GM18526 (cell line): ENCODE data around the gene ST8SIA1.

Experiments used
- POLR2A ChIP-seq: IDR thresholded peaks from 3 replicates; pipeline ENCODE4 v1.6.1; 2011; ENCODE audit not compliant: insufficient read length; ENCODE audit errors: extremely low read depth

Gene ST8SIA1

GRCh38 chr12:22190969-22191368, 143.5 kb downstream of the ST8SIA1 start:
- no peak for TF ChIP-seq POLR2A

GRCh38 chr12:22188431-22188830, 146.1 kb downstream of the ST8SIA1 start:
- TF ChIP-seq POLR2A = no peak

GRCh38 chr12:22180705-22181104, 153.8 kb downstream of the ST8SIA1 start:
- TF ChIP-seq POLR2A = no peak

- no peak for TF ChIP-seq POLR2A
Observed at GRCh38 chr12:22173177-22173576, 161.3 kb downstream of the ST8SIA1 start.

GRCh38 chr12:22172501-22172900, 162.0 kb downstream of the ST8SIA1 start:
- TF ChIP-seq POLR2A = no peak

- TF ChIP-seq POLR2A = no peak
Observed at GRCh38 chr12:22169376-22169775, 165.1 kb downstream of the ST8SIA1 start.

- no peak for TF ChIP-seq POLR2A
Observed at GRCh38 chr12:22164139-22164538, 170.4 kb downstream of the ST8SIA1 start.

GRCh38 chr12:22163594-22163993, 170.9 kb downstream of the ST8SIA1 start:
- no peak for TF ChIP-seq POLR2A

- no peak for TF ChIP-seq POLR2A
Observed at GRCh38 chr12:22160396-22161003, 174.0 kb downstream of the ST8SIA1 start.
